A549 treated with CpdA at 1 μM for 4 hours (cell line): ENCODE measurements around the gene ICOSLG. TPM values are rescaled to one million over a fixed set of nuclear protein-coding genes. Genes with fewer than 3 reads are reported as not detected.

ENCODE experiments used
- total RNA-seq: library from RNA; stranded (reverse); fragments of 200-300 nt; extraction: Qiagen RNA extraction; gene quantifications from 5 replicates; pipeline ENCODE4 v1.2.3, GENCODE V29; 2022; ENCODE audit warnings: low read depth

Gene ICOSLG, protein sequence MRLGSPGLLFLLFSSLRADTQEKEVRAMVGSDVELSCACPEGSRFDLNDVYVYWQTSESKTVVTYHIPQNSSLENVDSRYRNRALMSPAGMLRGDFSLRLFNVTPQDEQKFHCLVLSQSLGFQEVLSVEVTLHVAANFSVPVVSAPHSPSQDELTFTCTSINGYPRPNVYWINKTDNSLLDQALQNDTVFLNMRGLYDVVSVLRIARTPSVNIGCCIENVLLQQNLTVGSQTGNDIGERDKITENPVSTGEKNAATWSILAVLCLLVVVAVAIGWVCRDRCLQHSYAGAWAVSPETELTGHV
- total RNA-seq, result 1.8 to 2.9 TPM (median 2.4 TPM) in 5 replicates

DNA sequence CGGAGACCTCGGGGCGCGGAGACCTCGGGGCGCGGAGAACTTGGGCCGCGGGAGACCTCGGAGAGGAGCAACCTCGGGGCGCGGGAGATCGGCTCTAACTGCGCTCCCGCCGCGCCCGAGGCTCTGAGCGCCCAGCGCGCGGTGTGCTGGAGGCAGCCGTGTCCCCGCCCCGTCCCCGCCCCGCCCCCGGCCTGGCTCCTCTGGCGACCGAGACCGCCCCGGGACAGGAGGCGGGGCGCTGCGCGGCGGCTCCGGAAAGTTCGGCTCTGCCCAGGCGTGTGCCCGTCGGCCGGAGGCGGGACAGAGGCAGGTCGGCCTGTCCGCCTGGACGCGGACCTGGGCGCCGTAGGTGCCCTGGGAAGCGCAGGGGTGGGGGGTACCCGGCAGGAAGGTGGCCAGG lies at the start of gene ICOSLG:
Gene ICOSLG (minus strand): TSS at position 102 of the 400 bp plus-strand sequence. CDS start 126 bp downstream, outside the sequence.

DNA sequence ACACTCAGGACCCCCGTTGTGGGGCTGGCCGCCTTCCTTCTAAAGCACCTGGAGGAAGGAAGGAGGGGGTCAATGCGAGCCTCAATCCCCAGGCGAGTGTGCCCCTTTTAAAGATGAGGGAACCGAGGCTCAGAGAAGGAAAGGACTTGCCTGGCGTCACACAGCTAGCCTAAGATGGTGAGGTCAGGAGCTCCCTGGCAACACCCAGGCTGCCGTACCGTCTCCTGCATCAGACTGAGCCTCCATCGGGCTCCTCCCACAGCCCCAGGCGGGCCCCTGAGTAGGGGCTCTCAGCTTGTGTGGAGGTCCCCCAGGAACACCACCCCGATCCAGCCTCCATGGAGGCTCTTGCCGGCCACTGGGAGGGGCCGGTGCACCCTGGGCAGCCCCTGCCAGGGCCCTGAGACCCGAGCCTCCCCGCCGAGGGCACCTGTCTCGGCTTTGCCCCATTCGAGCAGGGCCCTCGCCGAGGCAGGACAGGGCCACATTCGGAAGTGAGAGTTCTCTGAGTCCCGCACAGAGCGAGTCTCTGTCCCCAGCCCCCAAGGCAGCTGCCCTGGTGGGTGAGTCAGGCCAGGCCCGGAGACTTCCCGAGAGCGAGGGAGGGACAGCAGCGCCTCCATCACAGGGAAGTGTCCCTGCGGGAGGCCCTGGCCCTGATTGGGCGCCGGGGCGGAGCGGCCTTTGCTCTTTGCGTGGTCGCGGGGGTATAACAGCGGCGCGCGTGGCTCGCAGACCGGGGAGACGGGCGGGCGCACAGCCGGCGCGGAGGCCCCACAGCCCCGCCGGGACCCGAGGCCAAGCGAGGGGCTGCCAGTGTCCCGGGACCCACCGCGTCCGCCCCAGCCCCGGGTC lies 44.6 kb upstream of the ICOSLG start, which contains the start of gene AIRE:
Gene AIRE (plus strand): TSS at position 739 of the 855 bp plus-strand sequence. CDS start 131 bp downstream, outside the sequence.

DNA sequence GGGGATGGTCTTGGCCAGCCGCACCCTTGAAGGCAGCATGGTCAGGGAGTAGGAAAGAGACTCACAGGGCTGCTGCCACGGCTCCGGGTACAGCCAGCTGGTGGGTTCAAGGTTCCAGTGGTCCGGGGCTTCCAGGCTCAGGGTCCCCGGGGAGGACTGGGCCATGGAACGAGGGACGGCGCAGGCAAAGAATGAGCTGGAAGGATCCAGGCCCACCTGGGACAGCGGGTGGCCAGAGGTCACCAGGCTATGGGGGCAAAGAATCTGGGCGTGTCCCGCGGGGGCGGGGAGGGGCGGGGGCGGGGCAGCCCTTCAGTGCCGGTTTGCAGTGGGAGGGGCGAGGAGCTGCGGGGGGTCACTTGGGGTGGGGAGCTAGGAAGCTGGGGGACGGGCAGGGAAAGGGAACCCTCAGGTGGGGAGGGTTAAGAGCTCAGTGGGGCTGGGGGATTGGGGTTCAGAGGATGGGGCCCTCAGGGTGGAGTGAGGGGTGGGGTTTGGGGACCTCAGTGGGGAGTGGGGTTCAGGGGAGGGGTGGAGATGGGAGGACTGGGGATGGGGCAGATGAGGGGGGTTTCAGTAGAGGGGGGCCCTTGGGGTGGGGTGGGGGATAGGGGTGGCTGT lies 21.0 kb upstream of the ICOSLG start, which contains the start of gene DNMT3L:
Gene DNMT3L (minus strand): TSS at position 223 of the 621 bp plus-strand sequence. CDS start 638 bp downstream, outside the sequence.

Other genes with a start within 250 kb of the ICOSLG start
- 14.2 to 17.3 TPM (median 15.9 TPM) in 5 replicates for gene TRAPPC10, start 228.6 kb downstream of the ICOSLG start, total RNA-seq
- gene PWP2, start 133.5 kb downstream of the ICOSLG start, total RNA-seq, result 1.0 to 4.8 TPM (median 2.1 TPM) in 5 replicates
- 0.98 to 5.7 TPM (median 3.3 TPM) in 5 replicates for gene GATD3, start 107.3 kb downstream of the ICOSLG start, total RNA-seq
- gene DNMT3L, start 21.0 kb upstream of the ICOSLG start, total RNA-seq, result 0.03 TPM in 1 of 5 replicates, not detected in the others
- gene AIRE, start 44.9 kb upstream of the ICOSLG start, total RNA-seq, result not detected in 5 replicates
- 43.7 to 94.3 TPM (median 50.0 TPM) in 5 replicates for gene PFKL, start 59.1 kb upstream of the ICOSLG start, total RNA-seq
- gene CFAP410, start 98.4 kb upstream of the ICOSLG start, total RNA-seq, result 5.0 to 9.4 TPM (median 7.8 TPM) in 5 replicates
- 6.7 to 10.2 TPM (median 8.8 TPM) in 5 replicates for gene TRPM2, start 112.7 kb upstream of the ICOSLG start, total RNA-seq
- 0.98 to 2.0 TPM (median 1.7 TPM) in 5 replicates for gene LRRC3, start 214.6 kb upstream of the ICOSLG start, total RNA-seq